PC-3 (cell line): Measurements from ENCODE around the gene NRG3. TPM values are rescaled to one million over a fixed set of nuclear protein-coding genes. Genes with fewer than 3 reads are reported as not detected.

Source experiments
- ATAC-seq: fragments of 200-7000 bp; cut with Tn5 transposase; 2 replicates; pipeline ENCODE4 v1.9.1; 2020; ENCODE audit warnings: mild to moderate bottlenecking, moderate library complexity
- BruUV-seq: library from RNA; stranded (reverse); fragments of 400-500 nt; replicated peaks from 2 replicates; lab custom pipeline; 2021; lab: Mats Ljungman, UMichigan
- CTCF ChIA-PET: fragments of 300-600 bp; sonication (Branson Sonifier 250); formaldehyde crosslinking; loops from one replicate; lab custom pipeline; 2022; ENCODE audit warnings: antibody characterized with exemption; lab: Charles Lee
- POLR2A ChIA-PET: fragments of 300-600 bp; sonication (Branson Sonifier 250); formaldehyde crosslinking; loops from one replicate; lab custom pipeline; 2022; ENCODE audit warnings: antibody characterized with exemption; ENCODE audit not compliant: unreplicated experiment; lab: Charles Lee
- DNase-seq: peaks from one replicate; pipeline ENCODE4 v3.0.0-alpha.2; 2015
- H2AFZ ChIP-seq: fragments of 300-600 bp; sonication (generic); 2 replicates; pipeline ENCODE4 v1.6.0; 2016; ENCODE audit warnings: antibody characterized with exemption, low read length
- H3F3A ChIP-seq: fragments of 300-600 bp; sonication (generic); one replicate; pipeline ENCODE4 v1.6.0; 2017; ENCODE audit warnings: antibody characterized with exemption, low read length, control low read depth, mild to moderate bottlenecking; ENCODE audit not compliant: unreplicated experiment
- H3K27ac ChIP-seq: fragments of 300-600 bp; sonication (generic); 2 replicates; pipeline ENCODE4 v1.5.1; 2016; ENCODE audit warnings: mild to moderate bottlenecking, low read length
- H3K27me3 ChIP-seq: fragments of 300-600 bp; sonication (generic); 2 replicates; pipeline ENCODE4 v1.6.1; 2016; ENCODE audit warnings: low read length, mixed read lengths
- H3K36me3 ChIP-seq: fragments of 300-600 bp; sonication (generic); 2 replicates; pipeline ENCODE4 v1.6.1; 2016; ENCODE audit warnings: low read depth, mixed run types, low read length, mixed read lengths
- H3K4me1 ChIP-seq: fragments of 300-600 bp; sonication (generic); 2 replicates; pipeline ENCODE4 v1.5.1; 2016; ENCODE audit warnings: low read length; ENCODE audit not compliant: insufficient read depth
- H3K4me2 ChIP-seq: fragments of 300-600 bp; sonication (generic); 2 replicates; pipeline ENCODE4 v1.6.0; 2016; ENCODE audit warnings: low read length
- H3K4me3 ChIP-seq: fragments of 300-600 bp; sonication (generic); 2 replicates; pipeline ENCODE4 v1.5.1; 2016; ENCODE audit warnings: mild to moderate bottlenecking, low read length, mixed read lengths
- H3K79me2 ChIP-seq: fragments of 300-600 bp; sonication (generic); 2 replicates; pipeline ENCODE4 v1.6.1; 2017; ENCODE audit warnings: low read length, mixed read lengths
- H3K9ac ChIP-seq: fragments of 300-600 bp; sonication (generic); 2 replicates; pipeline ENCODE4 v1.6.0; 2016; ENCODE audit warnings: mild to moderate bottlenecking, low read length
- H3K9me2 ChIP-seq: fragments of 300-600 bp; sonication (generic); replicated peaks from 2 replicates; pipeline ENCODE4 v1.6.1; 2016; ENCODE audit warnings: mixed run types, low read length, mixed read lengths
- H3K9me3 ChIP-seq: fragments of 300-600 bp; sonication (generic); 2 replicates; pipeline ENCODE4 v1.6.1; 2016; ENCODE audit warnings: low read length, mixed read lengths
- H4K20me1 ChIP-seq: fragments of 300-600 bp; sonication (generic); 2 replicates; pipeline ENCODE4 v1.6.1; 2016; ENCODE audit warnings: low read length, mixed read lengths
- CTCF ChIP-seq: fragments of 300-600 bp; sonication (generic); conservative IDR thresholded peaks from 2 replicates; pipeline ENCODE4 v1.5.1; 2017; ENCODE audit warnings: antibody characterized with exemption, low read depth, mild to moderate bottlenecking, low read length
- EZH2 ChIP-seq: fragments of 300-600 bp; sonication (generic); IDR thresholded peaks from one replicate; pipeline ENCODE4 v1.6.1; 2017; ENCODE audit warnings: antibody characterized with exemption, mild to moderate bottlenecking, low read length; ENCODE audit not compliant: unreplicated experiment
- EZH2phosphoT487 ChIP-seq: fragments of 300-600 bp; sonication (generic); IDR thresholded peaks from 2 replicates; pipeline ENCODE4 v1.6.1; 2018; ENCODE audit warnings: mild to moderate bottlenecking, antibody characterized with exemption, low read length, borderline replicate concordance
- intact Hi-C: fragments of 100-400 bp; cut with micrococcal nuclease; formaldehyde crosslinking; loops from 2 replicates; pipeline ENCODE4 v1.9.0; 2023
- total RNA-seq: library from RNA; depleted of rRNA; stranded (reverse); fragments of >200 nt; gene quantifications from 2 replicates; pipeline ENCODE4 v1.2.3, GENCODE V29; 2014

NRG3 gene
- total RNA-seq, 1 experiment from 2014 or later, result not detected

- DNase-seq, result no peak
- POLR2A ChIA-PET, result no interaction called here
- no peaks in the 10 kb centered on the region for H3K9me3 ChIP-seq
- H3K9ac ChIP-seq, result no peak overlapping the region
- no peaks in the 10 kb centered on the region for H3K4me1 ChIP-seq
- TF ChIP-seq EZH2, result no peak
- TF ChIP-seq EZH2phosphoT487, result no peak
- TF ChIP-seq CTCF, result no peak
- H3K4me3 ChIP-seq, result no peak overlapping the region
- ATAC-seq, result no peak
- no peaks in the 10 kb centered on the region for H3K36me3 ChIP-seq
- no peaks in the 10 kb centered on the region for H3F3A ChIP-seq
- intact Hi-C loops, result no loop called here
- no peaks in the 10 kb centered on the region for H3K79me2 ChIP-seq
- no peaks in the 10 kb centered on the region for H3K9me2 ChIP-seq
- H3K27me3 ChIP-seq, result no peaks in the 10 kb centered on the region
- H3K27ac ChIP-seq, result no peak overlapping the region
- no peak overlapping the region for H3K4me2 ChIP-seq
- H2AFZ ChIP-seq, result no peak overlapping the region
- no TSS peak for BruUV-seq
- no peaks in the 10 kb centered on the region for H4K20me1 ChIP-seq
- CTCF ChIA-PET, result no interaction called here
Observed at GRCh38 chr10:81848514-81848913, 26.5 kb upstream of the NRG3 start.

- Histone ChIP-seq H4K20me1 (no peaks in the 10 kb centered on the region), H3F3A (no peaks in the 10 kb centered on the region), H3K9me3 (no peaks in the 10 kb centered on the region), H2AFZ (no peak overlapping the region), H3K4me2 (no peak overlapping the region), H3K79me2 (no peaks in the 10 kb centered on the region), H3K9me2 (no peaks in the 10 kb centered on the region), H3K36me3 (no peaks in the 10 kb centered on the region), H3K9ac (no peak overlapping the region), H3K27me3 (no peaks in the 10 kb centered on the region), H3K4me1 (no peaks in the 10 kb centered on the region), H3K27ac (no peak overlapping the region), H3K4me3 (no peak overlapping the region)
- TF ChIP-seq EZH2phosphoT487, result no peak
- TF ChIP-seq CTCF, result no peak
- TF ChIP-seq EZH2, result no peak
- POLR2A ChIA-PET, result no interaction called here
- CTCF ChIA-PET, result no interaction called here
- ATAC-seq (no peak), DNase-seq (no peak)
- no TSS peak for BruUV-seq
- intact Hi-C loops, result no loop called here
Observed at GRCh38 chr10:81848931-81849330, 26.1 kb upstream of the NRG3 start.

GRCh38 chr10:81862596-81862995 is 12.4 kb upstream of the NRG3 start:
- BruUV-seq, result no TSS peak
- intact Hi-C loops, result no loop called here
- Histone ChIP-seq H3K36me3 (no peaks in the 10 kb centered on the region), H3K4me1 (no peaks in the 10 kb centered on the region), H3F3A (no peaks in the 10 kb centered on the region), H3K4me2 (no peak overlapping the region), H4K20me1 (no peaks in the 10 kb centered on the region), H3K27ac (no peak overlapping the region), H3K9me3 (no peaks in the 10 kb centered on the region), H3K27me3 (no peaks in the 10 kb centered on the region), H3K4me3 (no peak overlapping the region), H2AFZ (no peak overlapping the region), H3K9me2 (no peaks in the 10 kb centered on the region), H3K79me2 (no peaks in the 10 kb centered on the region), H3K9ac (no peak overlapping the region)
- TF ChIP-seq CTCF (no peak), EZH2 (no peak), EZH2phosphoT487 (no peak)
- POLR2A ChIA-PET, result no interaction called here
- ATAC-seq (no peak), DNase-seq (no peak)
- CTCF ChIA-PET, result no interaction called here
